ENCODE data around the gene RASL10B. TPM values are rescaled to one million over a fixed set of nuclear protein-coding genes. Genes with fewer than 3 reads are reported as not detected.
"Not testable (repeated sequence)": the region's sequence is repeated elsewhere in the genome, so short reads cannot be mapped to it uniquely, and the experiment has no call there.

RASL10B gene
- total RNA-seq, 1 donor from 2014 or later: 1.9 TPM

DNA sequence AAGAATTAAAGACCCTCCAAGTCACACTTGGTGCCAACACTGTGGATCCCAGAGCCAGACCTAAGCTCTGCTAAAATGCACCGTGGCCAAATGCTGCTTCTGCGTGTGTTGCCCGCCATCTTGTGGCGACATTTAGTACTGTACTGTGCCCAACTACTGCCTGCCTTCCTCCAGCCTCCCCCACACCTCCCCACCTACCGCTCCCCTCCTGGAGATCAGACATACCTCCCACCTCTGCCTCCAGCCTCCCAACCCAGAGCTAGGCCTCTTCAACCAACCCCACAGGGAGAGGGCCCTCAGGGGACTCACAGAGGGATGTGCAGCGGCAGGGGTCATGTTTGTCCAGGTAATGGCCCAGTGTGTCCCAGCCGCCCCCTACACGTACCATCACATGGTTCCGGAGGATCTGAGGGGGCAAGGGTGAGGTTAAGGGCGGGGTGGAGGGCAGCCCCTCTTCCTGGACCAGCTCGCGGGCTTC, 16.1 kb downstream of the RASL10B start:
- intact Hi-C loops (cut with DNase I): loop anchor here (10.0 kb wide), 1 partner anchor 133 kb away; no protein-coding TSS in a partner anchor
- Histone ChIP-seq H3K27me3 (ENCODE audit: low read depth) (peaks cover 42% of the 10 kb centered on the region), H3K4me3 (no peak overlapping the region), H3K36me3 (no peaks in the 10 kb centered on the region), H3K27ac (no peak overlapping the region), H3K4me1 (peaks cover 6% of the 10 kb centered on the region), H3K9me3 (no peaks in the 10 kb centered on the region)
- DNase-seq (peak; percentile 72), ATAC-seq (peak; percentile 83 to 88)
- TF ChIP-seq, protein P1, sequence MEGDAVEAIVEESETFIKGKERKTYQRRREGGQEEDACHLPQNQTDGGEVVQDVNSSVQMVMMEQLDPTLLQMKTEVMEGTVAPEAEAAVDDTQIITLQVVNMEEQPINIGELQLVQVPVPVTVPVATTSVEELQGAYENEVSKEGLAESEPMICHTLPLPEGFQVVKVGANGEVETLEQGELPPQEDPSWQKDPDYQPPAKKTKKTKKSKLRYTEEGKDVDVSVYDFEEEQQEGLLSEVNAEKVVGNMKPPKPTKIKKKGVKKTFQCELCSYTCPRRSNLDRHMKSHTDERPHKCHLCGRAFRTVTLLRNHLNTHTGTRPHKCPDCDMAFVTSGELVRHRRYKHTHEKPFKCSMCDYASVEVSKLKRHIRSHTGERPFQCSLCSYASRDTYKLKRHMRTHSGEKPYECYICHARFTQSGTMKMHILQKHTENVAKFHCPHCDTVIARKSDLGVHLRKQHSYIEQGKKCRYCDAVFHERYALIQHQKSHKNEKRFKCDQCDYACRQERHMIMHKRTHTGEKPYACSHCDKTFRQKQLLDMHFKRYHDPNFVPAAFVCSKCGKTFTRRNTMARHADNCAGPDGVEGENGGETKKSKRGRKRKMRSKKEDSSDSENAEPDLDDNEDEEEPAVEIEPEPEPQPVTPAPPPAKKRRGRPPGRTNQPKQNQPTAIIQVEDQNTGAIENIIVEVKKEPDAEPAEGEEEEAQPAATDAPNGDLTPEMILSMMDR (IDR thresholded peaks at IDR 0.05): peak; percentile 88

DNA sequence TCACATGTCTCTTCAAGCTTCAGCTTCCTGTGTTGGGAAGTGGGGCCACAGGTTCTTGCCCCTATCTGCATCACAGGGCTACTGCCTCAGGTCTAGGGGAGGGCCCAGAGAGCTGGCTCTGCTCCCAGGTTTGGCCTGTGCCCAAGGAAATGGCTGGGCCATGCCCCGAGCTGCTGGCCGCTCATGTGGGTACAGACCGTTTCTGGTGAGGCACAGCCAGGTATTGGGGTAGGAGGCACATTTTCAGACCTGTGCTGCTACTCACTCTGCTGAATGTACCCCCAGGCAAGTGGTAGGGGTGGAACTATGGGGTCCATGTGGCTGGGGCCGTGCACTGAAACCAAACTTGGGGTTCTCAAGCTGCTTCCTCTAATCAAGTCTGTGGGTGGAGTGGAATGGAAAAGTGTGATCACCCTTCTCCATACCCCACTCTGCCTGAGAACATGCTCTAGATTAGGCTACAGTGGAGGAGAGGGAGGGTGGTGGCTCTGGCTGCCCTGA, 17.0 kb downstream of the RASL10B start:
- no peaks in the 10 kb centered on the region for H3K36me3 ChIP-seq
- peaks cover 6% of the 10 kb centered on the region for H3K4me1 ChIP-seq
- H3K4me3 ChIP-seq: no peak overlapping the region
- ATAC-seq: peak; percentile 41 to 50
- intact Hi-C loops (cut with DNase I): loop anchor here (10.0 kb wide), 1 partner anchor 134 kb away; no protein-coding TSS in a partner anchor
- no peak overlapping the region for H3K27ac ChIP-seq
- H3K27me3 ChIP-seq (ENCODE audit: low read depth): peaks cover 36% of the 10 kb centered on the region
- DNase-seq: no peak
- no peaks in the 10 kb centered on the region for H3K9me3 ChIP-seq
- TF ChIP-seq, protein P1 (IDR thresholded peaks at IDR 0.05): no peak

DNA sequence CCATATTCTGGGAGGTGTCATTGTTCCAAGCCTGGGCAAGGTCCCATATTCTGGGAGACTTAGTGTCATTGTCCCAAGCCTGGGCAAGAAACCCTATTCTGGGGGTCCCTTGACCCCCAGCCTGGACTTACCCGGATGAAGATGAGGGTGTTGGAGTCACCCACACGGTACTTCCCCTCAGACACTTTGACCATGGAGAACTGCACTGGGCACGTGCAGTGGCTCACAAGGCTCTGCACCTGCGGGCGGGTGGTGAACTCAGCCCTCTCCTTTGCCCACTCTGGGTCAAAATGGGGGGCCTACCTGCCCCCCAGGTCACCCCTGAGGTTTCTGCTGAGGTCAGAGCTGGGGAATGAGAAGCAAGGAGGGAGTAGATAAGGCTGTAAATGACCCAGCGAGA, 17.5 kb downstream of the RASL10B start:
- intact Hi-C loops (cut with DNase I): loop anchor here (10.0 kb wide), 1 partner anchor 134 kb away; no protein-coding TSS in a partner anchor
- Histone ChIP-seq H3K27me3 (ENCODE audit: low read depth) (peaks cover 36% of the 10 kb centered on the region), H3K4me1 (peaks cover 6% of the 10 kb centered on the region), H3K9me3 (no peaks in the 10 kb centered on the region), H3K36me3 (no peaks in the 10 kb centered on the region), H3K4me3 (no peak overlapping the region), H3K27ac (no peak overlapping the region)
- no peak for DNase-seq
- no peak for ATAC-seq
- TF ChIP-seq, protein P1 (IDR thresholded peaks at IDR 0.05): no peak

DNA sequence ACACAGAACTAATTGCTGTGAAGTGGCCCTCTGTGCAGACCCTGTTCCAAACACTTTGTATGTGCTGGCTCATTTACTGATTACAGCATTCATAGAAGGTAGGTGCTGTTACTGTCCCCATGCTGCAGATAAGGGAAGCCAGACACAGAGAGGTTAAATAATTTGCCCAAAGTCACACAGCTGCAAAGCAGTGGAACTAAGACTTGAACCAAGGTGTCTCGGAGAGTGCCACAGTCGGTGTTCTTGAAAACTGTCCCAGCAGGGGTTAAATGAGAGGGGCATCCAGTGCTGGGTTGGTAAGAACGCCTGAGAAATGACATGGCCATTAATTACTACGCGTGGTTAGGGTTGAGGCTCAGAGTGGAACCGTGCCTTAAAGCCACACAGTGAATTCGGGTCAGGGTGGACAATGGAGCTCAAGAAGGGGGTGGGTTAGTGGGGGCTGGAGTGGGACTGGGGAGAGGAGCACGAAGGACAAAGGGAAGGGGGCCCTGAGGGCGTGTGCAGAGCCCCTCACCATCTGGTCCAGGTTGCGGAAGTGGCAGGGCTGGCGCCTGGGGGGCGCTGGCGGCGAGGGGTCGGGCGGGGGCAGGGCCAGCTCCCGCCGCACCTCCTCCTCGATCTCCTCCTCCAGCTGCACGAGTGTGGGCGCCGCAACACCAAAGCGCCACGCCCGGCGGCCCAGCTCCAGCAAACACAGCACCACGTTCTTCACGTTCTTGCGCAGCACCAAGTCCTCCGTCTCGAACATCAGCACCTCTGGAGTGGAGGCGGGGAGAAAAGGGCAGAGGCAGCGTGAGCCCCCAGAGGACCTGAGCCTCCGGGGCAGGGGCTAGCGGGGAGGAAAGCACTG, 18.3 kb downstream of the RASL10B start:
- no peak for ATAC-seq
- Histone ChIP-seq H3K27ac (no peak overlapping the region), H3K36me3 (no peaks in the 10 kb centered on the region), H3K4me3 (no peak overlapping the region), H3K9me3 (no peaks in the 10 kb centered on the region), H3K4me1 (peaks cover 6% of the 10 kb centered on the region), H3K27me3 (ENCODE audit: low read depth) (peaks cover 36% of the 10 kb centered on the region)
- DNase-seq: no peak
- TF ChIP-seq, protein P1 (IDR thresholded peaks at IDR 0.05): no peak
- intact Hi-C loops (cut with DNase I): loop anchor here (10.0 kb wide), 1 partner anchor 135 kb away; no protein-coding TSS in a partner anchor

DNA sequence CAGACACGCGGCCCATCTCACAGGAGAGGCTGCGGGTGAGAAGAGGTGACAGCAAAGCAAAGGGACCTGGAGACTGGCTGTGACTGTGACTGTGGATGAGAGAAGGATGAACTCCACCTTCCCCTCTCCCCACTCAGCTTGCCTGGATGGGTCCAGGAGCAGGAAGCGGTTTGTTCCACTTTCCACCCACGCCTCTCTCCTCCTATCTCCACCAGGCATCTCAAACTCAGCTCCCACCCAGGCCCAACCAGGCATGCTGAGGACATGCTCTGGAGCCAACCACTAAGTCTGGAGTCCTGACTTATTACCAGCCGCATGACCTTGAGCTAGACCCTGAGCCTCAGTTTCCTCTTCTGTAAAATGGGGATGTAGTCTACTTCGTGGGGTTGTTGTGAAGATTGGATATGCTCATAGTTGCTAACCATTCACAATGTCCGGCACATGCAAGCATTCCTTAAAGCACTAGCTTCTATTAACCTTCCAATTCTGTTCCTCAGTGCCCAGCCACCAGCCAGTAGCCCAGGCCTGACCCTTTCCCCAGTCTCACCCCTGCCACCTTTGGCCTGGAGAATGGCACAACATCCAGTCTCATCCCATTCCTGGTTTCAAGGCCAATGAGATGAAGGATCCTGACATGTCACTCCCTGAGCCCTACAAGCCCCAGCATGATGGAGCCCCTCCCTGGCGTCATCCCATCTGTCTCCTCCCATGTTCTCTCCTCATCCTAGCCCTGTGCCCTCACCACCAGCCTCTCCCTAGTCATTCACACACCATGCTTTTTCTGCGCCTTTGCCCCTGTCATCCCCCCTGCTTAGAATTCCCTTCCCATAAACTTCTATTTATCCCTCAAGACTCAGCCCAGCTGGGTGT, 19.3 kb downstream of the RASL10B start:
- TF ChIP-seq, protein P1 (IDR thresholded peaks at IDR 0.05): no peak
- Histone ChIP-seq H3K9me3 (no peaks in the 10 kb centered on the region), H3K4me1 (peaks cover 6% of the 10 kb centered on the region), H3K36me3 (no peaks in the 10 kb centered on the region), H3K4me3 (no peak overlapping the region), H3K27me3 (ENCODE audit: low read depth) (peaks cover 36% of the 10 kb centered on the region), H3K27ac (no peak overlapping the region)
- intact Hi-C loops (cut with DNase I): no loop called here
- DNase-seq (no peak), ATAC-seq (no peak)

DNA sequence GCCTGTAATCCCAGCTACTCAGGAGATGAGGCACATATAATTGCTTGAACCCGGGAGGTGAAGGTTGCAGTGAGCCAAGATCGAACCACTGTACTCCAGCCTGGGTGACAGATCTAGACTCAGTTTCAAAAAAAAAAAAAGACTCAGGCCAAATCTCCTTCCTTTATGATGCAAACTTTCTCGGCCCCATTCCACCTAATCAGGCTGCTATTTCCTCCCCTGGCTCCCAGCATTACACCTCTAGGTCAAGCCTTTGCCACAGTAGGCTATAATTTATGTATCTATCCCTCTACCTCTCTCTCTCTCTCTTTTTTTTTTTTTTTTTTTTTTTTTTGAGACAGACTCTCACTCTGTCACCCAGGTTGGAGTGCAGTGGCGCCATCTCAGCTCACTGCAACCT, 20.1 kb downstream of the RASL10B start:
- H3K4me3 ChIP-seq; H3K9me3 ChIP-seq; DNase-seq; H3K27ac ChIP-seq; ATAC-seq; intact Hi-C loops (cut with DNase I); H3K4me1 ChIP-seq; H3K36me3 ChIP-seq: not testable (repeated sequence)
- peaks cover 36% of the 10 kb centered on the region for H3K27me3 ChIP-seq (ENCODE audit: low read depth)
